Loucy (cell line): ENCODE measurements around the gene TSSC4.

Source experiments
- H2AFZ ChIP-seq: fragments of 200-600 bp; sonication (generic); 2 replicates; pipeline ENCODE4 v1.6.0; 2016; ENCODE audit warnings: antibody characterized with exemption, mild to moderate bottlenecking, low read length, moderate library complexity
- H3F3A ChIP-seq: fragments of 200-600 bp; 2 replicates; pipeline ENCODE4 v1.6.0; 2016; ENCODE audit warnings: antibody characterized with exemption, low read depth, mild to moderate bottlenecking
- H3K27me3 ChIP-seq: fragments of 200-600 bp; sonication (generic); 2 replicates; pipeline ENCODE4 v1.6.1; 2014; ENCODE audit warnings: low read length, mild to moderate bottlenecking; ENCODE audit not compliant: insufficient read depth, poor library complexity, severe bottlenecking
- H3K36me3 ChIP-seq: fragments of 200-600 bp; sonication (generic); 2 replicates; pipeline ENCODE4 v1.6.1; 2016; ENCODE audit warnings: low read length; ENCODE audit not compliant: insufficient read depth
- H3K4me1 ChIP-seq: fragments of 200-600 bp; sonication (generic); 2 replicates; pipeline ENCODE4 v1.5.1; 2014; ENCODE audit warnings: low read length, mild to moderate bottlenecking; ENCODE audit not compliant: insufficient read depth, poor library complexity, severe bottlenecking
- H3K4me2 ChIP-seq: fragments of 200-600 bp; sonication (generic); 2 replicates; pipeline ENCODE4 v1.6.0; 2014; ENCODE audit warnings: antibody characterized with exemption, low read length, low read depth, mild to moderate bottlenecking; ENCODE audit not compliant: poor library complexity, severe bottlenecking
- H3K4me3 ChIP-seq: fragments of 200-600 bp; sonication (generic); 2 replicates; pipeline ENCODE4 v1.5.1; 2014; ENCODE audit warnings: low read length, mild to moderate bottlenecking, mixed read lengths; ENCODE audit not compliant: poor library complexity, severe bottlenecking
- H3K79me2 ChIP-seq: fragments of 200-600 bp; sonication (generic); 2 replicates; pipeline ENCODE4 v1.6.1; 2014; ENCODE audit warnings: low read length; ENCODE audit not compliant: insufficient read depth
- H3K9ac ChIP-seq: fragments of 200-600 bp; sonication (generic); 2 replicates; pipeline ENCODE4 v1.6.0; 2014; ENCODE audit warnings: mild to moderate bottlenecking, low read depth, low read length, moderate library complexity; ENCODE audit not compliant: poor library complexity, severe bottlenecking
- H3K9me2 ChIP-seq: fragments of 200-600 bp; sonication (generic); replicated peaks from 2 replicates; pipeline ENCODE4 v1.6.1; 2016; ENCODE audit warnings: low read depth, low read length, mixed read lengths
- H3K9me3 ChIP-seq: fragments of 200-600 bp; sonication (generic); 2 replicates; pipeline ENCODE4 v1.6.1; 2014; ENCODE audit warnings: mild to moderate bottlenecking, antibody characterized with exemption, low read length, low read depth; ENCODE audit not compliant: insufficient read depth
- H4K20me1 ChIP-seq: fragments of 200-600 bp; sonication (generic); 2 replicates; pipeline ENCODE4 v1.6.0; 2014; ENCODE audit warnings: antibody characterized with exemption, low read length, mild to moderate bottlenecking; ENCODE audit not compliant: insufficient read depth, poor library complexity, severe bottlenecking
- EZH2phosphoT487 ChIP-seq: fragments of 200-600 bp; IDR thresholded peaks from 2 replicates; pipeline ENCODE4 v1.6.1; 2018; ENCODE audit warnings: antibody characterized with exemption, mild to moderate bottlenecking, moderate library complexity, borderline replicate concordance
- TF ChIP-seq, protein P1 (sequence below): fragments of 200-600 bp; sonication (generic); conservative IDR thresholded peaks from 2 replicates; pipeline ENCODE4 v1.5.1; 2014; ENCODE audit warnings: mild to moderate bottlenecking, antibody characterized with exemption, low read length

TSSC4 gene

DNA sequence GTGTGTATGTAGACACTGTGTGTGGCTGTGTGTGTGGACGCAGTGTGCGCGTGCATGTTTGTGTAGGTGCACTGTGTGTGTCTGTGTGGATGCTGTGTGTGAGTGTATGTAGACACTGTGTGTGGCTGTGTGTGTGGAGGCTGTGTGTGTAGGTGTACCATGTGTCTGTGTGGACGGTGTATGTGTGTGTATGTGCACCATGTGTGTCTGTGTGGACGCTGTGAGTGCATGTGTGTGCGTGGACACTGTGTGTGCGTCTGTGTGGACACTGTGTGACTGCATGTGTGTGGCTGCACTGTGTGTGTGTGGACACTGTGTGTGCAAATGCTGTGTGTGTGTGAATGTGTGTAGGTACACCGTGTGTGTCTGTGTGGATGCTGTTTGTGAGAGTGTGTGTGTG, 33.5 kb downstream of the TSSC4 start:
- H3K9me2 ChIP-seq: no peaks in the 10 kb centered on the region
- no peaks in the 10 kb centered on the region for H3K79me2 ChIP-seq
- H3K9me3 ChIP-seq: no peaks in the 10 kb centered on the region
- no peaks in the 10 kb centered on the region for H3K36me3 ChIP-seq
- no peak overlapping the region for H3K4me3 ChIP-seq
- TF ChIP-seq EZH2phosphoT487: no peak
- TF ChIP-seq, protein P1, sequence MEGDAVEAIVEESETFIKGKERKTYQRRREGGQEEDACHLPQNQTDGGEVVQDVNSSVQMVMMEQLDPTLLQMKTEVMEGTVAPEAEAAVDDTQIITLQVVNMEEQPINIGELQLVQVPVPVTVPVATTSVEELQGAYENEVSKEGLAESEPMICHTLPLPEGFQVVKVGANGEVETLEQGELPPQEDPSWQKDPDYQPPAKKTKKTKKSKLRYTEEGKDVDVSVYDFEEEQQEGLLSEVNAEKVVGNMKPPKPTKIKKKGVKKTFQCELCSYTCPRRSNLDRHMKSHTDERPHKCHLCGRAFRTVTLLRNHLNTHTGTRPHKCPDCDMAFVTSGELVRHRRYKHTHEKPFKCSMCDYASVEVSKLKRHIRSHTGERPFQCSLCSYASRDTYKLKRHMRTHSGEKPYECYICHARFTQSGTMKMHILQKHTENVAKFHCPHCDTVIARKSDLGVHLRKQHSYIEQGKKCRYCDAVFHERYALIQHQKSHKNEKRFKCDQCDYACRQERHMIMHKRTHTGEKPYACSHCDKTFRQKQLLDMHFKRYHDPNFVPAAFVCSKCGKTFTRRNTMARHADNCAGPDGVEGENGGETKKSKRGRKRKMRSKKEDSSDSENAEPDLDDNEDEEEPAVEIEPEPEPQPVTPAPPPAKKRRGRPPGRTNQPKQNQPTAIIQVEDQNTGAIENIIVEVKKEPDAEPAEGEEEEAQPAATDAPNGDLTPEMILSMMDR: no peak
- no peaks in the 10 kb centered on the region for H4K20me1 ChIP-seq
- H2AFZ ChIP-seq: no peak overlapping the region
- H3K4me1 ChIP-seq: no peaks in the 10 kb centered on the region
- H3F3A ChIP-seq: no peaks in the 10 kb centered on the region
- H3K4me2 ChIP-seq: no peak overlapping the region
- no peaks in the 10 kb centered on the region for H3K27me3 ChIP-seq
- no peak overlapping the region for H3K9ac ChIP-seq

DNA sequence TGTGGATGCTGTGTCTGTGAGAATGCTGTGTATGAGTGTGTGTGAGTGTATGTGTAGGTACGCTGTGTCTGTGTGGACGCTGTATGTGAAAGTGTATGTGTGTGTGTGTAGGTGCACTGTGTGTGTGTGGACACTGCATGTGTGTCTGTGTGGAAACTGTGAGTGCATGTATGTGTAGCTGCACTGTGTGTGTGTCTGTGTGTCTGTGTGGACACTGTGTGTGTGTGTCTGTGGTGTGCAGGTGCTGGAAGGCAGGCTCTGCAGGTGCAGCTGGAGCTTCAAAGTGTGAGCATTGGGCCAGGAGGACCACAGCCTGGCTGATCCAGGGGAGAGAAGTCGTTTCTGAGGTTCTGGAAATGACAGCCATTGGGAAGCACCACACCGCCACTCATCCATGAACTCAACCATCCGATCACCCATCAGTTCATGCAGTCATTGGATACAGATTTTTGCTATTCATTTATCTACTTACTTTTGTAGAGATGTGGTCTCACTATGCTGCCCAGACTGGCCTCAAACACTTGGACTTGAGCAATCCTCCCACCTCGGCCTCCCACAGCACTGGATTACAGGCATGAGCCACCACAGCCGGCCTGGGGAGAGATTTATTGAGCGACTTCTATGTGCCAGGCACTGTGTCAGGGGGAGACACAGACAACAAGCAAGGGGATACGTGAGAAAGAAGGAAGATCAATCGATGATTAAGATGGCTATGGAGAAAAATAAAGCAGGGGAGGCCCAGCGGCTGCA, 34.1 kb downstream of the TSSC4 start:
- no peaks in the 10 kb centered on the region for H3K9me2 ChIP-seq
- H3K9me3 ChIP-seq: no peaks in the 10 kb centered on the region
- no peak overlapping the region for H2AFZ ChIP-seq
- no peaks in the 10 kb centered on the region for H3K4me1 ChIP-seq
- H3K4me2 ChIP-seq: no peak overlapping the region
- H3K27me3 ChIP-seq: no peaks in the 10 kb centered on the region
- H3F3A ChIP-seq: no peaks in the 10 kb centered on the region
- H3K4me3 ChIP-seq: no peak overlapping the region
- H3K79me2 ChIP-seq: no peaks in the 10 kb centered on the region
- no peaks in the 10 kb centered on the region for H3K36me3 ChIP-seq
- no peak for TF ChIP-seq EZH2phosphoT487
- TF ChIP-seq, protein P1: no peak
- H4K20me1 ChIP-seq: no peaks in the 10 kb centered on the region
- no peak overlapping the region for H3K9ac ChIP-seq

DNA sequence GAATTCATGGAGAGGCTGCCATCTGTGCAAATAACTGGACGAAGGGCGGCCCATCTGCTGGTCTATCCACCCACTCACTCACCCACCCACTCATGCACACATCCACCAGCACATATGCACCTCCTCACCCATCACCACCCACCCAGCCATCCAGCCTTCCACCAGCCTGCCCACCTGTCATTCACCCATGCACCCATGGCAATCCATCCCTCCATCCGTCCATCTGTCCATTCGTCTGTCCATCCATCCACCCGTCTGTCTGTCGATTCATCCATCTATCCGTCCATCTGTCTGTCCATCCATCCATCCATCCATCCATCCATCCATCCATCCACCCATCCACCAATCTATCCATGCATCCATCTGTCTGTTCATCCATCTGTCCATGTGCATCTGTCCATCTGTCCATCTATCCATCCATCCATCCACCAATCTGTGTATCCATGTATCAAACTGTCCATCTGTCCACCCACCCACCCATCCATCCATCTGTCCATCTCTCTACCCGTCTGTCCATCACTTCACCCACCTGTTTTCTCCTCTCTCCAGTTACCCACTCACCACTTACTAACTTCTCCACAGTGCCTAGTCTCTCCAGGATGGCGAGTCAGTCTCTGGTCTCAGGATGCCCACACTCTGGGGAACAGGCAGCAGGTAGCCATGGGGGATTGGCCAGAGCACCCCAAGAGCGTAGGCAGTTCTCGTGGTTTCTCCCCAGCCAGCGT, 34.9 kb downstream of the TSSC4 start:
- no peak overlapping the region for H3K4me3 ChIP-seq
- H4K20me1 ChIP-seq: no peaks in the 10 kb centered on the region
- H3F3A ChIP-seq: no peaks in the 10 kb centered on the region
- no peak overlapping the region for H3K9ac ChIP-seq
- H3K4me1 ChIP-seq: no peaks in the 10 kb centered on the region
- no peaks in the 10 kb centered on the region for H3K79me2 ChIP-seq
- no peaks in the 10 kb centered on the region for H3K27me3 ChIP-seq
- no peak overlapping the region for H3K4me2 ChIP-seq
- no peak overlapping the region for H2AFZ ChIP-seq
- no peaks in the 10 kb centered on the region for H3K36me3 ChIP-seq
- H3K9me3 ChIP-seq: no peaks in the 10 kb centered on the region
- no peaks in the 10 kb centered on the region for H3K9me2 ChIP-seq
- TF ChIP-seq EZH2phosphoT487: no peak
- TF ChIP-seq, protein P1: no peak
